GM21825 (cell line): ENCODE data around the gene CNGA1.

Experiments used
- ATAC-seq: cut with Tn5 transposase; IDR thresholded peaks from one replicate; pipeline ENCODE4 v1.9.1; 2021; ENCODE audit warnings: mild to moderate bottlenecking, moderate library complexity; ENCODE audit not compliant: unreplicated experiment

CNGA1 gene

DNA sequence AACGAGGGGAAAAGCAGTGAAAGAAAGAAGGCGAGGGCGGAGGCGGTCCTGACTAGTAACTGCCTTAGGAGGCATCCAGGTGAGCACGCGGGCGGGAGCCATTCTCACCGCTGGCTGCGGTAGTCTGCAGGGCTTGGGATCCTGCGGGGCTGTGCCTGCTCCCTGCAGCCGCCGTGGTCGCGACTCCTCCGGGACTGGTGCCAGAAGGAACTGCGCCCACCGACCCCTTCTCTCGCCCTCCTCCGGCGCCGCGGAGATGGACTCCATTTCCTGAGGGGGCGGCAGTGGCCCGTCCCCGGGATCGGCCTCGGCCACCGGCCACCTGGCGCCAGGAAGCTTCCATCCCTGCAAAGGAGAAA is 102.6 kb downstream of the CNGA1 start:
- peak; percentile 25 for ATAC-seq

DNA sequence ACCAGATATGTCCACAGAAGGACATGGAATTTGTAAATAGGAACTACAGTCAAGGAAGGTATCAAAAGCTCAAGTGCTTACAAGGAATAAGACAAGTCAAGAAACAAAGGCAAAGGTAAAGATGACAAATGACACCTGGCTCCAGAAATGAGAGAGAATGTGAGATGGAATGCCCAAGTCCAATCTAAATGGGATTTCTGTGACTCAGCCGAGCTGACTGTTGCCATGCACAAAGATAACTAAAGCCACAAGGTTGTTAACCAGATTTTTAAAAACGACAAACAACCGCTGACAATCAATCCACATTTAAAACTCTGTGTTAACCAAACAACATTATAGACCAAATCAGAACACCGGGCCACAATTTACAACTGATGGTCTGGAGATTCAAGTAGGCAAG is 103.2 kb downstream of the CNGA1 start:
- ATAC-seq: no peak

DNA sequence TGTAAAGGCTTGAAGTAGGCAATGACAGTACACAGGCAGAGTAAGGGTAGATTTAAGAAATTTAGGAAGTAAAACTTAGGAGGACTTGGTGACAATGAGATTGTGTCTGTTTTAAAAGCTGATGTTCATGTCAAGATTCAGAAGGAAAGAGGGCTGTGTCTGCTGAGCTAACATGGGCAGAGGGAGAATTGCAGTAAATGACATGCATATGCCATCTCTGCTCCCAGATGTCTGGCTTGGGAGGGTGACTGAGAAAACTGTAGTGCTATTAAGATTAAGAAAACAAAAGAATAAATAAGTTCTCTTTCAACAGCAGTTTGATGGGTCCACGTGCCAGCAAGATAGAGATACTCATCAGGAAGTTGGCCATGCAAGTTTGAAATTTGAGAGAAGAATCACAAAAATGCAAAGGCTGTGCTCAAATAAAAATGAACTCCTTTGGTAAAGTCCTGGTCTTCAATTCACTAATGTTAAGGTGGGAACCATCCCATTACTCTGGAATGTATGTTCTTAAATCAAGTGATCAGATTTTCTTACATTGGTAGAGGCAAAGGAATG is 109.3 kb downstream of the CNGA1 start:
- no peak for ATAC-seq

DNA sequence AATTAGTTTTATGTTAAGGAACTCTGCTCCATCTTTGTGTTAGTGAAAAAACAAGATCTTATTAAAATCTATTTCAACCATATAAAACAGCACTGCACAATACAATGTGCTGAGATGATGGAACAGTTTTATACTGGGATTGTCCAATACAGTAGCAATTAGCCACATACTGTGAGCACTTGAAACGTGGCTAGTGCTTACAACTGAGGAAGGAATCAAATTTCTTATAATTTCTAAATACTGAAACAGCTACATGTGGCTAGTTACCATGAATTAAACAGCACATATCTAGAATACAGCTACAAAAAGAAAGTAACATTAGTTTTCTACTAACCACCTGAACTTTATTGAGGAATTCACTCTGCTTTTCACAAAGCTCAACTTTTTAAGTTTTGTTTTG is 116.8 kb downstream of the CNGA1 start:
- ATAC-seq: no peak

DNA sequence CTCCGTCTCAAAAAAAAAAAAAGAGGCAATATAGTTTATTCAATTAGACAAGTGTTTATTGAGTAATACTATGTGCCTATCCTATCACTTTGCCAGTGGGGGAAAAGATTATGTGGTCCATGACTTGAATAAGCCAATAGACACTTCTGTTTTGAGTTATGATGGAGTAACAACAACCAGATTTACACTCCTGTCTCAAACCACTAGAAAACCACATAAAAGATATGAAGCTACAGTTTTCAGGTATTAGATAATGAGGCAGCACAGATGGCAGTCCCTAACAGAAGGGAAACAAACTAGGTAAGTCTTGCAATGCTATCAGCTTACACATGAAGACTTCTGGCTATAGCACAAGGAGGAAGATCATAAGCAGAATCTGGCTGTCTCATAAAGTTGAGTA is 124.6 kb downstream of the CNGA1 start:
- ATAC-seq: no peak
